ENCODE measurements around the gene CLEC4M.

- TF ChIP-seq GATA2 (IDR thresholded peaks at IDR 0.05; ENCODE audit: low read depth, low read length) = no peak
- TF ChIP-seq GATA3 (IDR thresholded peaks at IDR 0.05; ENCODE audit: low read depth, low read length) = no peak
These were observed 23.8 kb upstream of the CLEC4M start for GRCh38 chr19:7739211-7739755.

All from SH-SY5Y (cell line).